HepG2 (cell line): ENCODE results near the gene ZBP1. TPM values are rescaled to one million over a fixed set of nuclear protein-coding genes. Genes with fewer than 3 reads are reported as not detected.

Experiments used
- GABPA ChIP-seq, 2 experiments: IDR thresholded peaks; 2 replicates each; pipeline ENCODE4 v1.6.1; 2011 to 2016; ENCODE audit warnings: low read depth in 2 of 2, low read length in 1 of 2, missing biosample characterization in 1 of 2, missing genetic modification characterization in 1 of 2
- GMEB2 ChIP-seq: IDR thresholded peaks from 2 replicates; pipeline ENCODE4 v1.6.1; 2016; ENCODE audit warnings: missing biosample characterization, missing genetic modification reagents, low read depth
- GRHL1 ChIP-seq: sonication (generic); formaldehyde crosslinking; conservative IDR thresholded peaks from 2 replicates; pipeline ENCODE4 v1.8.0; 2022; ENCODE audit warnings: missing genetic modification reagents
- HNRNPH1 ChIP-seq: fragments of 200-400 bp; formaldehyde crosslinking; optimal IDR thresholded peaks from 2 replicates; pipeline ENCODE3; 2017; ENCODE audit warnings: mild to moderate bottlenecking, low read depth, low read length
- NCOR1 ChIP-seq: fragments of 200-600 bp; sonication (generic); IDR thresholded peaks from 2 replicates; pipeline ENCODE4 v1.7.0; 2017; ENCODE audit warnings: antibody characterized with exemption, low read length, borderline replicate concordance
- NFE2L2 ChIP-seq: fragments of 150-350 bp; IDR thresholded peaks from 2 replicates; pipeline ENCODE4 v1.6.1; 2014; ENCODE audit warnings: low read length
- PHF21A ChIP-seq: sonication (generic); formaldehyde crosslinking; IDR thresholded peaks from 2 replicates; pipeline ENCODE4 v1.5.0; 2020; ENCODE audit warnings: mild to moderate bottlenecking, missing genetic modification reagents
- RNF219 ChIP-seq: sonication (generic); formaldehyde crosslinking; IDR thresholded peaks from 2 replicates; pipeline ENCODE4 v1.5.0; 2020; ENCODE audit warnings: mild to moderate bottlenecking, missing genetic modification reagents
- SOX6 ChIP-seq, 2 experiments: fragments of 450-650 bp in 1 of 2; sonication (generic) in 1 of 2; formaldehyde crosslinking in 1 of 2; IDR thresholded peaks; 2 replicates each; pipeline versions ENCODE4 v1.4.0 to v1.6.1; 2017 to 2020; ENCODE audit warnings: antibody characterized with exemption in 1 of 2, mild to moderate bottlenecking in 1 of 2, missing genetic modification reagents in 1 of 2
- SP2 ChIP-seq: sonication (generic); formaldehyde crosslinking; IDR thresholded peaks from 2 replicates; pipeline ENCODE4 v1.5.1; 2020; ENCODE audit warnings: mild to moderate bottlenecking, missing genetic modification reagents
- TP53 ChIP-seq: sonication (generic); formaldehyde crosslinking; conservative IDR thresholded peaks from 2 replicates; pipeline ENCODE4 v1.4.0; 2020; ENCODE audit warnings: missing genetic modification reagents
- ZC3H4 ChIP-seq: sonication (generic); formaldehyde crosslinking; IDR thresholded peaks from 2 replicates; pipeline ENCODE4 v1.4.0; 2020; ENCODE audit warnings: missing genetic modification reagents, borderline replicate concordance
- ZFAT ChIP-seq: sonication (generic); formaldehyde crosslinking; conservative IDR thresholded peaks from 2 replicates; pipeline ENCODE4 v1.8.1; 2023; ENCODE audit warnings: missing genetic modification reagents, inconsistent platforms
- ZNF12 ChIP-seq: sonication (generic); formaldehyde crosslinking; IDR thresholded peaks from 2 replicates; pipeline ENCODE4 v1.5.0; 2020; ENCODE audit warnings: missing genetic modification reagents
- ZNF124 ChIP-seq: sonication (generic); formaldehyde crosslinking; IDR thresholded peaks from 2 replicates; pipeline ENCODE4 v1.4.0; 2020; ENCODE audit warnings: missing genetic modification reagents
- ZNF160 ChIP-seq: sonication (generic); formaldehyde crosslinking; IDR thresholded peaks from 2 replicates; pipeline ENCODE4 v1.8.0; 2022; ENCODE audit warnings: mild to moderate bottlenecking, inconsistent platforms, missing genetic modification reagents
- ZNF280B ChIP-seq: sonication (generic); formaldehyde crosslinking; IDR thresholded peaks from 2 replicates; pipeline ENCODE4 v1.5.0; 2020; ENCODE audit warnings: missing genetic modification reagents, mild to moderate bottlenecking, borderline replicate concordance
- ZNF567 ChIP-seq: sonication (generic); formaldehyde crosslinking; IDR thresholded peaks from 2 replicates; pipeline ENCODE4 v1.8.1; 2023; ENCODE audit warnings: mild to moderate bottlenecking, missing genetic modification reagents, borderline replicate concordance
- ZNF614 ChIP-seq: IDR thresholded peaks from 2 replicates; pipeline ENCODE4 v1.6.1; 2018; ENCODE audit warnings: missing biosample characterization, missing genetic modification reagents, inconsistent platforms, borderline replicate concordance
- polyA plus RNA-seq, 8 experiments: library from polyadenylated mRNA; depleted of rRNA in 3 of 8; stranded (reverse) in 7 of 8; unstranded in 1 of 8; fragments of >200 nt; fragmentation: Illumina TruSeq in 4 of 8; extraction: Trizol in 4 of 8; gene quantifications; 2 replicates each; pipeline versions ENCODE4 v1.2.1 to v1.2.3, GENCODE V29; 2011 to 2016; ENCODE audit warnings: low read depth in 4 of 8, missing spikeins in 1 of 8, mixed read lengths in 1 of 8; ENCODE audit not compliant: insufficient read depth in 1 of 8
- total RNA-seq, 5 experiments: library from RNA; depleted of rRNA; stranded (reverse); fragments of >200 nt; fragmentation: Illumina TruSeq; extraction: Trizol; gene quantifications; 2 replicates each; pipeline ENCODE4 v1.2.3, GENCODE V29; 2016; ENCODE audit warnings: low read depth in 1 of 5

Gene ZBP1
- total and polyA plus RNA-seq, 2 of the 13 experiments (the other 11 are each of a cell fraction or from before 2014, with no cell fraction given), result not detected

- TF ChIP-seq GRHL1 (CRISPR knock-in tag) (no peak), ZNF12 (CRISPR knock-in tag) (no peak), ZC3H4 (CRISPR knock-in tag) (no peak), PHF21A (no peak), ZNF124 (CRISPR knock-in tag) (no peak), GMEB2 (CRISPR knock-in tag) (no peak), NCOR1 (peak; percentile 66; the same call in 1 of the 2 replicates), ZNF160 (CRISPR knock-in tag) (no peak), RNF219 (CRISPR knock-in tag) (no peak), ZNF567 (CRISPR knock-in tag) (no peak), HNRNPH1 (no peak), ZNF280B (no peak), TP53 (no peak), ZFAT (CRISPR knock-in tag) (no peak), GABPA (IDR thresholded peaks at IDR 0.05; ENCODE audit: low read depth, low read length) (no peak), GABPA (CRISPR knock-in tag; IDR thresholded peaks at IDR 0.05; ENCODE audit: low read depth) (peak; percentile 57), SOX6 (IDR thresholded peaks at IDR 0.05) (no peak), SOX6 (CRISPR knock-in tag; IDR thresholded peaks at IDR 0.05) (peak; percentile 46; the same call in 1 of the 2 replicates), NFE2L2 (no peak), SP2 (CRISPR knock-in tag) (peak; percentile 53; the same call in 1 of the 2 replicates), ZNF614 (CRISPR knock-in tag) (no peak)
Observed at GRCh38 chr20:57577679-57578475, 42.3 kb downstream of the ZBP1 start (continued).
